Activated CD4-positive, alpha-beta T cell treated with anti-CD3 and anti-CD28 coated beads for 36 hours (primary cell): ENCODE measurements around the gene OR4D6. TPM values are rescaled to one million over a fixed set of nuclear protein-coding genes. Genes with fewer than 3 reads are reported as not detected.

Source experiments
- ATAC-seq: fragments of 200-7000 bp; cut with Tn5 transposase; one replicate; pipeline ENCODE4 v1.10.0; 2021; ENCODE audit warnings: mild to moderate bottlenecking, moderate library complexity
- CTCF ChIA-PET: fragments of 350-600 bp; sonication (Branson Sonifier 250); formaldehyde crosslinking; loops from one replicate; lab custom pipeline; 2021; ENCODE audit warnings: antibody characterized with exemption; lab: Charles Lee
- POLR2A ChIA-PET: fragments of 350-600 bp; sonication (Branson Sonifier 250); formaldehyde crosslinking; loops from one replicate; lab custom pipeline; 2021; ENCODE audit warnings: antibody characterized with exemption, inconsistent platforms; lab: Charles Lee
- DNase-seq: peaks from one replicate; pipeline ENCODE4 v3.0.0-alpha.2; 2020
- H3K27ac Mint-ChIP-seq: one replicate; pipeline ENCODE4 v1.8.0; 2021; ENCODE audit warnings: mixed read lengths
- H3K27me3 Mint-ChIP-seq: one replicate; pipeline ENCODE4 v1.8.0; 2021; ENCODE audit warnings: mixed read lengths
- H3K36me3 Mint-ChIP-seq: one replicate; pipeline ENCODE4 v1.8.0; 2021; ENCODE audit warnings: low read depth, mixed read lengths
- H3K4me1 Mint-ChIP-seq: one replicate; pipeline ENCODE4 v1.8.0; 2021; ENCODE audit warnings: mixed read lengths
- H3K4me3 Mint-ChIP-seq: one replicate; pipeline ENCODE4 v1.8.0; 2021; ENCODE audit warnings: mild to moderate bottlenecking, moderate library complexity, mixed read lengths
- H3K9me3 Mint-ChIP-seq: one replicate; pipeline ENCODE4 v1.8.0; 2021; ENCODE audit warnings: low read depth, mixed read lengths
- intact Hi-C, 2 experiments: fragments of 100-400 bp; cut with DNase I in 1 of 2; cut with micrococcal nuclease in 1 of 2; formaldehyde crosslinking; loops; one replicate each; pipeline versions ENCODE4 v1.14.2 to v1.15.1; 2022 to 2024; cut with DNase I, micrococcal nuclease
- total RNA-seq, 2 experiments: library from RNA; stranded (reverse); gene quantifications; one replicate each; pipeline ENCODE4 v1.2.3, GENCODE V29; 2021

Gene OR4D6
- not detected for total RNA-seq

DNA sequence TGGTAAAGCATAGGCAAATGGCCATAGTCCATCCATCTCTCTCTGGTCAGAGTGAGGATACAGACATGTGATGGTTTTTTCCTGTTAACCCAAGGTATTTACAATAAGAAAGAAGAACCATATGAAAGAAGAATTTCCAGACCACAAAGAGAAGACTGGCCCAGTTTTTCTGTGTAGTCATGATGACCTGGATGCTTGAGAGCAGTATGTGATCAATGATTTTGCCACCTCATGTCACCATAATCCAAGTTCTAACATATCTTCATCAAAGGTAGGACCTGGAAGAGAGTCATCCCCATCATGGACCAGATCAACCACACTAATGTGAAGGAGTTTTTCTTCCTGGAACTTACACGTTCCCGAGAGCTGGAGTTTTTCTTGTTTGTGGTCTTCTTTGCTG is at the start of gene OR4D6:
OR4D6 (plus strand) TSS at position 301 of the 400 bp plus-strand sequence; CDS start at position 301, 0 bp downstream.
- no peak for DNase-seq
- Mint-ChIP-seq H3K4me1 (no peaks in the 10 kb centered on the region), H3K27ac (no peak within 1 kb of the TSS), H3K4me3 (no peak within 1 kb of the TSS), H3K27me3 (peaks cover 5% of the 10 kb centered on the region), H3K36me3 (no peaks in the 10 kb centered on the region), H3K9me3 (no peaks in the 10 kb centered on the region)
- no peak for ATAC-seq
- CTCF ChIA-PET: interaction anchor here (1.5 kb wide), 1 partner anchor 26 kb away, joined by 3 read pairs; no protein-coding TSS in a partner anchor
- POLR2A ChIA-PET: no interaction called here
- intact Hi-C loops: no loop called here

DNA sequence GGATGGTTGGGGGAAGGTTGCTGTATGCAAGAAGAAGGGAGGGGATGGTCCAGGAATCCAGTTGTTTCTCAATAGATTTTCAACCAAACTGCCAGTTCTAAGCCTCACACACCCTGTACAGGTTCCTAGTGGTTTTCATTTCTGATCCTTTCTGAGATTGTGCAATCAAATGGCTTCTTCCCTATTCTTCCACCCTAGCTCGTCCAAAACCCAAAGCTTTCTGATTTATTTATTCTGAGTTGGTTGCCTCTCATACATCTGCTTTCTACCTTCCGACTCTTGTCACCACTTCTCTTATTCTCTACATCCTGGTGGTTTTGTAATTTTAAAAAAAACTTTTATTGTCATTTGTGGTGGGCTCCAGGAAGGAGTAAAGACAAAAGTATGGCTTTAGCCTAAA is 43.1 kb upstream of the OR4D6 start:
- no peak overlapping the region for H3K4me3 Mint-ChIP-seq
- no peak for ATAC-seq
- intact Hi-C loops: no loop called here
- H3K27ac Mint-ChIP-seq: no peak overlapping the region
- POLR2A ChIA-PET: no interaction called here
- peaks cover 4% of the 10 kb centered on the region for H3K9me3 Mint-ChIP-seq
- no peaks in the 10 kb centered on the region for H3K36me3 Mint-ChIP-seq
- H3K4me1 Mint-ChIP-seq: peaks cover 8% of the 10 kb centered on the region
- no peak for DNase-seq
- CTCF ChIA-PET: interaction anchor here (0.7 kb wide), 1 partner anchor 355 kb away, joined by 3 read pairs; no protein-coding TSS in a partner anchor
- H3K27me3 Mint-ChIP-seq: peaks cover 16% of the 10 kb centered on the region

DNA sequence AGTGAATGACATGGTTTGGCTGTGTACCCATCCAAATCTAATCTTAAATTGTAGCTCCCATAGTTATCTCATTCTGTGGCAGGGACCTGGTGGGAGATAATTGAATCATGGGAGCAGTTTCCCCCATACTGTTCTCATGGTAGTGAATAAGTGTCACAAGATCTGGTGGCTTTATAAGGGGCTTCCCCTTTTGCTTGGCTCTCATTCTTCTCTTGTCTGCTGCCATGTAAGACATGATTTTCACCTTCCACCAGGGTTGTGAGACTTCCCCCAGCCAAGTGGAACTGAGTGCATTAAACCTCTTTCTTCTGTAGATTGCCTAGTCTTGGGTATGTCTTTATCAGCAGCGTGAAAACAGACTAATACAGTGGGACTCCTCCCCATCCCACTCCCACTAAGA is 41.6 kb upstream of the OR4D6 start:
- H3K27me3 Mint-ChIP-seq: peaks cover 18% of the 10 kb centered on the region
- peaks cover 3% of the 10 kb centered on the region for H3K9me3 Mint-ChIP-seq
- intact Hi-C loops: loop anchor here in 1 of 2 experiments (5.0 kb wide), 1 partner anchor 48 kb away; no protein-coding TSS in a partner anchor
- H3K27ac Mint-ChIP-seq: no peak overlapping the region
- CTCF ChIA-PET: interaction anchor here (0.8 to 1.4 kb wide), 3 partner anchors 16 to 129 kb away, joined by 3 to 5 read pairs (median 4); no protein-coding TSS in a partner anchor
- POLR2A ChIA-PET: no interaction called here
- no peak overlapping the region for H3K4me3 Mint-ChIP-seq
- ATAC-seq (no peak), DNase-seq (no peak)
- no peaks in the 10 kb centered on the region for H3K36me3 Mint-ChIP-seq
- H3K4me1 Mint-ChIP-seq: peaks cover 8% of the 10 kb centered on the region

DNA sequence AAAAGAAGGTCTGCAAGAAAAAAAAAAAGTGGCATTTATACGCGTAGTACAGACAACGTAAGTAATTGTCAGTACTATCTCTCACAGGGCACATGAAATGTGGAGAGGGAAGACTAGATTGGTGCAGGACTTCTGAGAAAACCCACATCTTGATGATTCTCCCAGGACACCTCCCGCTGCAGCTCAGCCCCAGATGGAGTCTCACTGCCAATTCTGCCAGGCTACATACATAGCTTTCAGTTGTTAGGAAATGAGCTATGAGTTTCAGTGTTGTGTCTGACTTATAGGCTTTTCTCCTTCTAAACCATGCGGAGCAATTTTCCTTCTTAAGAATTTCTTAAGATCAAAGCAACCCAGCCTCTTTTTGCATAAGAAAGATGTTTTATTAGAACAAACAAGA is 40.1 kb upstream of the OR4D6 start:
- no peak for DNase-seq
- intact Hi-C loops: loop anchor here in 1 of 2 experiments (5.0 kb wide), 1 partner anchor 49 kb away; no protein-coding TSS in a partner anchor
- peaks cover 18% of the 10 kb centered on the region for H3K27me3 Mint-ChIP-seq
- H3K27ac Mint-ChIP-seq: no peak overlapping the region
- H3K9me3 Mint-ChIP-seq: no peaks in the 10 kb centered on the region
- no peaks in the 10 kb centered on the region for H3K36me3 Mint-ChIP-seq
- H3K4me1 Mint-ChIP-seq: peaks cover 8% of the 10 kb centered on the region
- ATAC-seq: no peak
- ChIA-PET CTCF (no interaction called here), POLR2A (no interaction called here)
- H3K4me3 Mint-ChIP-seq: no peak overlapping the region

DNA sequence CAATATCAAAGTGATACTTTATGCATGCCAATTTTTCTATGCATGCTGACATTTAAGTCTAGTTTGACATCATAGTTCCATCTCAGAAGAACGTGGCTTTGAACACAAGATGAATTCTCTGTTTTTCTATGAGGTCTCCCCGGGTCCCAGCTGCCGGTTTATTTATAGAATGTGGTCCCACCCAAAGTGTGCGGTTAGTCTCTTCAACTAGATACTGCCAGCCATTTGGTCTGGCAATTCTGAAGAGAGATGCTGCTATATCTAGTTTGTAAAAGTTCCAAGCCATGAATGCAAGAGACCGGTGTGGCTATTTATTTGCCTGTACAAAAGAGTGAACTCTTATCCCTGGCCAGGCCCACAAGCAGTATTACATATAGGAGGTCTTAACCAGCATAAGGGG is 39.7 kb upstream of the OR4D6 start:
- ATAC-seq (no peak), DNase-seq (no peak)
- no peak overlapping the region for H3K27ac Mint-ChIP-seq
- H3K4me1 Mint-ChIP-seq: peaks cover 8% of the 10 kb centered on the region
- CTCF ChIA-PET: interaction anchor here (1.0 to 2.1 kb wide), 3 partner anchors 12 to 20 kb away, joined by 3 to 9 read pairs (median 7); partner anchors contain the start of gene OR5A1
- H3K27me3 Mint-ChIP-seq: peaks cover 18% of the 10 kb centered on the region
- H3K36me3 Mint-ChIP-seq: no peaks in the 10 kb centered on the region
- intact Hi-C loops: loop anchor here in 1 of 2 experiments (5.0 kb wide), 1 partner anchor 50 kb away; no protein-coding TSS in a partner anchor
- POLR2A ChIA-PET: no interaction called here
- H3K4me3 Mint-ChIP-seq: no peak overlapping the region
- H3K9me3 Mint-ChIP-seq: no peaks in the 10 kb centered on the region

DNA sequence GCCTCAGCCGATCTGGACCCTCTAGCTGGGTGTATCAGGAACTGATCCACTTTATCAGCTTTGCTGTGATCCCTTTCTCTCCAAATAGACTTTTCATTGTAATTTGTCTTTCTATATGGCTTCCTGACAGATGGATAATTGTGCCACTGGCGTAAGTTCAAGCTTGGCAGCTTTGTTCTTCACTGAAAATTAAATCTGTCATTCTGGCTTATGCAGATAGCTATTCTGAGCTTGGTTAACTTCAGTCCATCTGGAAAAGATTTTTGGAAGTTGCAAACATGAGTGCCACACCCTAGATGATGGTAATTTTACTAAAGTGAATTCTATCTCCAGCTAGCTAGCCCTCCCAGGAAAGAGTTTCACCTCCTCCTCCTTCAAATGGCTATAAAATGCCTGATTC is 38.6 kb upstream of the OR4D6 start:
- Mint-ChIP-seq H3K36me3 (no peaks in the 10 kb centered on the region), H3K9me3 (no peaks in the 10 kb centered on the region), H3K4me3 (no peak overlapping the region), H3K4me1 (peaks cover 8% of the 10 kb centered on the region), H3K27ac (no peak overlapping the region), H3K27me3 (peaks cover 16% of the 10 kb centered on the region)
- no peak for ATAC-seq
- no peak for DNase-seq
- intact Hi-C loops: loop anchor here in 1 of 2 experiments (5.0 kb wide), 1 partner anchor 51 kb away; no protein-coding TSS in a partner anchor
- POLR2A ChIA-PET: no interaction called here
- CTCF ChIA-PET: interaction anchor here (1.6 to 2.1 kb wide), 2 partner anchors 11 to 17 kb away, joined by 7 to 9 read pairs; partner anchors contain the start of gene OR5A1

DNA sequence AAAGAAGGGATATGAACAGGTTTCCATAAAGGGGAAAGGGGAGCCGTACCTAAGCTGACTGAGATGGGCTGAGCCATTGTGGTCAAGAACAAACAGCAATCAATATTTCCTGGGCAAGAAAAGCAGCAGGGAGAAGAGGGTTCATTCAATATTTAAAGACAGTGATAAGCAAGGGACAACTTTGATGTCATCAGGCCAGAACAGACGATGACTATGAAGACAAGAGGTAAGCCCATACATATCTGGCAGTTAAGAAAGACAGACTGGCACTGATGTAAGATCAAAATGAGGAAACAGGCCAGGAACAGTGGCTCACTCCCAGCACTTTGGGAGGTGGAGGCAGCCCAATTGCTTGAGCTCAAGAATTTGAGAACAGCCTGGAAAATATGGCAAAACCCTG is 32.9 kb upstream of the OR4D6 start:
- H3K9me3 Mint-ChIP-seq: no peaks in the 10 kb centered on the region
- intact Hi-C loops: no loop called here
- CTCF ChIA-PET: no interaction called here

DNA sequence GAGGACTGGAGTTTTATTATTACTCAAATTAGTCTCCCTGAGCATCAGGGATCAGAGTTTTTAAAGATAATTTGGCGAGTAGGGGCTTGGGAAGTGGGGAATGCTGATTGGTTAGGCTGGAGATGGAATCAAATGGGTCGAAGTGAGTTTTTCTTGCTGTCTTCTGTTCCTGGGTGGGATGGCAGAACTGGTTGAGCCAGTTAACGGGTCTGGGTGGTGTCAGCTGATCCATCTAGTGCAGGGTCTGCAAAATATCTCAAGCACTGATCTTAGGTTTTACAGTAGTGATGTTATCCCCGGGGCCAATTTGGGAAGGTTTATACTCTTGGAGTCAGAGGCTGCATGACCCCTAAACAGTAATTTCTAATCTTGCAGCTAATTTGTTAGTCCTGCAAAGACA is 31.6 kb upstream of the OR4D6 start:
- Mint-ChIP-seq H3K9me3 (no peaks in the 10 kb centered on the region), H3K4me3 (no peak overlapping the region), H3K27ac (no peak overlapping the region), H3K4me1 (no peaks in the 10 kb centered on the region), H3K27me3 (peaks cover 2% of the 10 kb centered on the region), H3K36me3 (no peaks in the 10 kb centered on the region)
- intact Hi-C loops: no loop called here
- POLR2A ChIA-PET: no interaction called here
- DNase-seq (no peak), ATAC-seq (no peak)
- CTCF ChIA-PET: interaction anchor here (0.7 to 1.2 kb wide), 2 partner anchors 253 to 482 kb away, joined by 3 to 4 read pairs; partner anchors contain the start of gene DTX4

More for the DNA sequence above, 32.9 kb upstream of the OR4D6 start:
- DNase-seq: no peak
- ATAC-seq: no peak
- H3K27me3 Mint-ChIP-seq: peaks cover under 1% of the 10 kb centered on the region
- no peaks in the 10 kb centered on the region for H3K4me1 Mint-ChIP-seq
- H3K36me3 Mint-ChIP-seq: no peaks in the 10 kb centered on the region
- POLR2A ChIA-PET: no interaction called here
- H3K27ac Mint-ChIP-seq: no peak overlapping the region
- H3K4me3 Mint-ChIP-seq: no peak overlapping the region

DNA sequence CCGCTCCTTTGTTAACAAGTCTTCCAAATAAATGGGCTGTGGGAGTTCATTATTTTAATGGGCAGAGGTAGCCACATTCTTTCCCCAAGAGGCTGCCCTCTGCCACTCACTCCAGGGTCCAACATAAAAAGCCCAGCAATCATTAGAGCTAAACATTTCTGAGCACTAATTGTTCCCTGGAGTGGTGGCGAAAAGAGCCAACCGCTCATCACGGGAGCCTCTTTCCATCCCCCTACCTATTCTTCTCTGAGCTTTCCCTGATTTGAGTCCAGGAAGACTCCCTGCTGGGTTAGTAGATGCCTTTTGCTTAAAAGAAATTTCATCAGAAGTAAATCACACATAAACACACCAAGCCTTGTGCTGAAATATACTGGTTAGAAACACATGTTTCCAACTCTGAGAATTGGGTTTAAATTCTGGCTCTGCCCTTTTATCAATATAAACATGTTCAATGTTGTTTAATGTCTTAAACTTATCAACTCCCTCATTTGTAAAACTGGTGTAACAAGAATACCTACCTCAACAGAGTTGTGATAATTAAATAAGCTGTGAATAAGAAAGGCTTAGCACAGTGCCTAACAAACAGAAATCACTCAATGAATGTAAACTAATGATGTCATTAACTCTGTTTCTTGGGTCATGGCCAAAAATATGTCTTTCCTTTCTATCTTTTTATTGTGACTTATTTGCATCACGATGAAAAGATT is 30.2 kb upstream of the OR4D6 start, which contains the start of gene OR5A2:
OR5A2 (minus strand) TSS at position 53 of the 707 bp plus-strand sequence. CDS start 3,460 bp downstream, outside the sequence.
- peaks cover 2% of the 10 kb centered on the region for H3K27me3 Mint-ChIP-seq
- intact Hi-C loops: no loop called here
- no peak within 1 kb of the TSS for H3K4me3 Mint-ChIP-seq
- no peaks in the 10 kb centered on the region for H3K4me1 Mint-ChIP-seq
- ChIA-PET CTCF (interaction anchor here (1.2 kb wide), 1 partner anchor 255 kb away, joined by 3 read pairs; the partner anchor contains the start of gene DTX4), POLR2A (no interaction called here)
- no peaks in the 10 kb centered on the region for H3K36me3 Mint-ChIP-seq
- no peak for ATAC-seq
- no peaks in the 10 kb centered on the region for H3K9me3 Mint-ChIP-seq
- H3K27ac Mint-ChIP-seq: no peak within 1 kb of the TSS
- DNase-seq: no peak

DNA sequence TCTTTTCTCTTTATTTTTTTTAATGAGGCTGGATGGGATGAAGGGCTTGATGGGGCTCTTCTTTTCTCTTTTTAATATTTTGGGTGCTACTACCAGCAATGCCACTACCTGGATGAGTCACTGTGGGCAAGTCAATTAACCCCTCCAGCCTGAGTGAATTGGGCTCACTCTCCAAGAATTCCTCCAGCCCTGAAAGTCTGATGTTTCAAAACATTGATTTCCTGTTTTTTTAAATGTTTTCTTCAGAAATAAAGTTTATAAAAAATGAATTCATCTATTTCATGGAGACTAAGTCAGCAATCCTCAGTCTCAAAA is 29.7 kb upstream of the OR4D6 start:
- intact Hi-C loops: no loop called here
- H3K4me3 Mint-ChIP-seq: no peak overlapping the region
- no peaks in the 10 kb centered on the region for H3K9me3 Mint-ChIP-seq
- ATAC-seq (no peak), DNase-seq (no peak)
- H3K27ac Mint-ChIP-seq: no peak overlapping the region
- CTCF ChIA-PET: no interaction called here
- H3K4me1 Mint-ChIP-seq: no peaks in the 10 kb centered on the region
- peaks cover 2% of the 10 kb centered on the region for H3K27me3 Mint-ChIP-seq
- POLR2A ChIA-PET: no interaction called here
- no peaks in the 10 kb centered on the region for H3K36me3 Mint-ChIP-seq

DNA sequence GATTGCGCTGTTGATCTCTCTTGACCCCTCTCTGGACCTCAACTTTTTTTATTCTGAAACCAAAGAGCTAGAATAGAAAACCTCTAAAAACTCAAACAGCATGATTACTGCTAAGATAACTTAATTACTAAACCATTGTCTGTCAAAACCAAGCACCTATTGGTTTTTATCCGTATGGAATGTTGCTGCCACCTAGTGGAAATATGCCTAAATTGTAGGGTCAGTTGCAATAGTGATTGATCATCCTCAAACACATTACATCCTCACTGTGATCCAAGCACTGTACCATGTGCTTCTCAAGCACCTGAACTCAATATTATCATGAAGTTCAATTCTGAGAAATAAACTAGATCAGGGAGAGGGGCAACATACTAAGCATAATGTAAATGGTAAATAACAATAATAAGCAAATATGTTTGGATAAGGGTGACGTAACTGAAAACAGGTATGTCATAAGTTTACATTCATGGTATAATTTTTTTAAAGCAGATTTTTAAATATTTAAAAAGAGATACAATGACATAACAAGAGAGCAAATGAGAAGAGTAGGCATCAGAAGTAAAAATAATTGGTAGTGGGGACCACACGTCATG is 26.7 kb upstream of the OR4D6 start:
- ChIA-PET POLR2A (no interaction called here), CTCF (interaction anchor here (0.7 to 3.8 kb wide), 12 partner anchors 10 to 259 kb away, joined by 3 to 33 read pairs (median 4); partner anchors contain the start of gene DTX4)
- intact Hi-C loops: loop anchor here (1.0 to 5.0 kb wide), 4 partner anchors 145 to 259 kb away; no protein-coding TSS in a partner anchor
- no peak overlapping the region for H3K27ac Mint-ChIP-seq
- ATAC-seq: peak; percentile 83
- H3K36me3 Mint-ChIP-seq: no peaks in the 10 kb centered on the region
- peaks cover 6% of the 10 kb centered on the region for H3K27me3 Mint-ChIP-seq
- no peaks in the 10 kb centered on the region for H3K4me1 Mint-ChIP-seq
- peak; percentile 45 for DNase-seq
- H3K9me3 Mint-ChIP-seq: no peaks in the 10 kb centered on the region
- H3K4me3 Mint-ChIP-seq: no peak overlapping the region
